Stimulated activated naive CD8-positive, alpha-beta T cell treated with anti-CD3 and anti-CD28 coated beads, Interleukin-15, Interleukin-2, amounts not matched to agents 100 U/mL and 50 U/mL, for 24 hours (primary cell): Measurements from ENCODE around the gene SSTR4.

Experiments used
- ATAC-seq: fragments of 150-1000 bp; cut with Tn5 transposase; one replicate; pipeline ENCODE4 v1.10.0; 2021
- DNase-seq: peaks from one replicate; pipeline ENCODE4 v3.0.0; 2021

Gene SSTR4

DNA sequence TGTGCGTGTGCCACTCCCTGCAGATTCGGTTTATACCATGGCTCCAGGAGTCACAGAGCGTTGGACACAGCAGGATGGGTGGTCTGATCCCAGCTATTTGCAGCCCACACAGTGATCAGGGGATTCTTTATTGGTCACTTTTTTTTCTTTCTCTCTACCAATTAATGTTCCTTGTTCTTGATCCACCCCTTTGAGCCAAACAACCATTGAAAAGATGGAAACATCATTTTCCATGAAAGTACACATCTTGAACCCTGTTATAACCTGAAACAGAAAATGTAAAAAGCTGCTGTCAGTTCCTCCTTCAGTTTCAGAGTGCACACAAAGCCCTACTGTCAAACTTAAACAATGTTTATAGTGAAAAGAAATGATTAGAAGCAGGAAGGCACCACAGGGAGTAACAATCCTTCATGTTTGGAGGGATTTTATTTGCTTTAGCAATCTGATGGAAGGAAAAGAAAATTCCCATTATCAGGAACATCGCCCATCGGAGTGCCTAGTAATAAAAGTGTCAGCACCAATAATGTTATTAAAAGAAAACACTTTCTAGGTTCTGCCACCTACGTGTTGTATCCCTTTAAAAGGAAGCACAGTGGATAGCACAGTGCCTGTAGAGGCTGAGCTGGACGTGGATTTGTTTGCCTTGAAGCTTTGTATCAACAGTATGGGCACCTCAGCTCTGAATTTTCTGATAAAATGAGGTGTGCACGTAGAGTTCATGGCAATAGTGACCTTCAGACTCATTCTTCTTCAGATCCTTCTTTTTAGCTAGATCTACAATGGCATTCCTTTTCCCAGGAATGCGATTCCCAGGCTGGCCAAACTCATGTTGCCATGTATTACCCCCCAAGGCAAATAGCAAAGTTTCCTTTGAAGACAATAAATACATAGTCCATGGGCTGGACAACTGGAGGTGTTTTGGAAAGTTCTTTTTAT lies 30.4 kb downstream of the SSTR4 start:
- DNase-seq (no peak), ATAC-seq (no peak)

DNA sequence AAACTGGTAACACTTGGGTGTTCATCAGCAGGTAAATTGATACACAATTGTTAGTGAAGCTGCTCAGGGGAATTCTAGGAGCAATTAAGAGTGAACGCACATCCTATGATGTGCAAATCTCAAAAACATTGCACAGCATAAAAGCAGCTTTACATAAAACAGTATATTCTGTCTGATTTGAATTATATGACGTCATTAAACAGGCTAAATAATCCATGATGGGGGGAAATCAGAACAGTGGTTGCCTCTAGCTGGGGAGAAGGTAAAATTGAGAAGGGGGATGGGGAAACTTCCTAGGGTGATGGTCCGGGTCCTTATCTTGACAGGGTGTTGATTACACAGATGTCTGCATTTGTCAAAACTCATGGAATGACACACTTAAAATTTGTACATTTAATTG lies 31.7 kb downstream of the SSTR4 start:
- DNase-seq (no peak), ATAC-seq (no peak)

DNA sequence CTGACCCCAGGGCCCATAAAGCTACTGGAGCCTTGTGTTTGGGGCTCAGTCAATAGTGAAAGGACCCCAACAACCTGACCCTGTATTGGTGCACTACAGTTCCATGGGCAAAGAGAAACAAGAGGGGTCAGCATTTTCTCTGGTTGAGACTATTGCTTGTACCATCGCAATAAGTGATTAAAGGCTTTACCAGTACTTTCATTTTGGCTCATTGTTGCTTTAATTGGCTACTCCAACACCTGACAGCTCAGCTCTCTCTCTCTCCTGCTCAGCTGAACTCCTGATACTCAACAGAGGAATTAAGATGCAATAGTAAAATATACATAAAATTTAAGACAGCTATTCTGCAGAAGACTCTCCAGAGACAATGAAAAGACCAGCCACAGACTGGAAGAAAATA lies 33.2 kb downstream of the SSTR4 start:
- DNase-seq (no peak), ATAC-seq (no peak)

DNA sequence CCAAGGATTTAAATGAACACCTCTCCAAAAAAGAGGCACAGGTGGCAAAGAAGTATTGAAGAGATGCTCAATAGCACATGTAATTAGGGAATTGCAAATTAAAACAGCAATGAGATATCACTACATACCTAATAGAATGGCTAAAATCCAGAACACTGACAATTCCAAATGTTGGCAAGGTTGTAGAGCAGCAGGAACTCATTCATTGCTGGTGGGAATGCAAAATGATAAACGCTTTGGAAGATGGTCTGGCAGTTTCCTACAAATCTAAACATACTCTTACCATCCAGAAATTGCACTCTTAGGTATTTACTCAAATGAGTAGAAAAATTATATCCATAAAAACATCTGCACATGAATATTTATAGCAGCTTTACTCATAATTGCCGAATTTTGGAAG lies 34.0 kb downstream of the SSTR4 start:
- no peak for ATAC-seq
- no peak for DNase-seq

DNA sequence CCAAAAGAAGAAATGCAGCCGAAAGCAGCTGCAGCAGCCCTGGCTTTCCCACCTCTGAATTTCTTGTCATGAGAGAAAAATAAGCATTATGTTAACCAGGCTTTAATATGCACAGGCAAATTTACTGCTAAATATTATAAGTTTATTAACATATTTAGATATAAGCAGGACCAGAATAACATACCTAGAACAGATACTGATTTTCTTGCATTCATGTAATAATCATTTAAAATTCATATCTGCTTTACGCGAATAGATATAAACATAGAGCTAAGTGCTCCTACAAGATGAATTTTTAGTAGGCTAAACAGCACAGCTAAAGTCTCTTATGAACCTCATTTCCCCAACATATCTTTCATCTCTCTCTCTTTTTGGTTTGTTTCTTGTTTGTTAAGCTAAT lies 36.3 kb downstream of the SSTR4 start:
- ATAC-seq, result no peak
- no peak for DNase-seq

DNA sequence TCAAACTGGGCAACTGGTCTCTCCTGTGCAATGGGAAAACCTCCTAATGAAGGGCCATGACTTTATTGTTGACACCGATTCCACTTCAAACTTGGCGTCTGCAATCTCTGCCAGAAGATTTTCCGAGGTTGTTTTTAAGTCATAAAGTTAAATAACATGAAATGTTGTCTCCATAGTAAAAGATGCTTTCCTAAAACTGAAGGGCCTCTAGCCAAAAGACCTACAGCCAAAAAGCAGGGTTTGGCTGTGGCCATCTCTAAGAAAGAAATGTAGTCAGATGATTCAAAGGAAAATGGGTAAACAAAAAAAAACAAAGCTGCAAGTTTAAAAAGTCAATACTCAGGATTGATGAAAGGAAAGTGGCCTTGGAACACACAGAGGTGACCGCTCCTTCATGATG lies 36.9 kb downstream of the SSTR4 start:
- ATAC-seq (no peak), DNase-seq (no peak)

DNA sequence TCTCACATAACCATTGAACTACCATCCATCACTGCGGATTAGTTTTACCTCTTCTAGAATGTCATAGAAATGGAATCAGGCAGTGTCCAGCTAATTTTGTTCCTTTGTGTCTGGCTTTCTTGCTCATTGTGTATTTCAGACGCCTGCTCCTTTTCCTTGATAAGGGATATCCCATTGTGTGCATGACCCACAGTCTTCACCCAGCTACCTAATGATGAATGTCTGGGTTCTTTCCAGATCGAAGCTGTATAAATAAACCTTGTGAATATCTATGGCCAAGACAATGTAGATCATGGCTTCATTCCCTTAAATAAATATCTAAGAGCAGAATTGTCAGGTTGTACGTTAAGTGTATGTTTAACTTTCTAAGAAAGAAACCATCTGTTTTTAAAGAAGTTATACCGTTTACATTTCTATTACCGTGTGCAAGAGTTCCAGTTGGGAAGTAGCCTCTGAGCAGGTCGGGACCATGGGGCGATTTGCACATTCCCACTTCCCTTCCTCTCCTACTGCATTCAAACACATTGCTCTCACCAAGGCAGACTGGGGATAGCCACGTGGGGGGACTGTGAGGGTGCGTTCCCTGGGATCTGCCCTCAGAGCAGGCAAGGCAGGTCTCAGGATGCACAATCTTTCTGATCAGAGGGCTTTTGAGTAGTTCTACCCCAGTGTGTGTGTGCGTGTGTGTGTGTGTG lies 37.9 kb downstream of the SSTR4 start:
- ATAC-seq (no peak), DNase-seq (no peak)

DNA sequence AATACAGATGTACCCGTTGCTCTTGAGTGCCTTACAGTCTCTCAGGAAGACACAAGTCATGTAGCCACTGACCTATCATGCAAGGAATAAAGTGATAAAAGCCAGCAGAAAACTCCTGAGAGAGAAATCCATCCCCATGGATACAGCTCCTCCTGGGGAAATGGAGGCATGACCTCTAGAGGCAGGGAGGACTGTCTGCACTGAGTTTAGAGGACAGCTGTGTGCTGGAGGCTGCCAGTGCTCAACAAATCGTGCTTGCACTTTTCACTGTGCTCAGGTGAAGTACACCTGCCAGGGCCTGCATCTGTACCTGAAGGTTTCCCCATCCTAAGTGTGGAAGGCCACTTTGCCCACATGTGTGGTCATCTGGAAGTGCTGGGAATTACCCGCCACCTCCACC lies 38.9 kb downstream of the SSTR4 start:
- no peak for ATAC-seq
- DNase-seq, result no peak

DNA sequence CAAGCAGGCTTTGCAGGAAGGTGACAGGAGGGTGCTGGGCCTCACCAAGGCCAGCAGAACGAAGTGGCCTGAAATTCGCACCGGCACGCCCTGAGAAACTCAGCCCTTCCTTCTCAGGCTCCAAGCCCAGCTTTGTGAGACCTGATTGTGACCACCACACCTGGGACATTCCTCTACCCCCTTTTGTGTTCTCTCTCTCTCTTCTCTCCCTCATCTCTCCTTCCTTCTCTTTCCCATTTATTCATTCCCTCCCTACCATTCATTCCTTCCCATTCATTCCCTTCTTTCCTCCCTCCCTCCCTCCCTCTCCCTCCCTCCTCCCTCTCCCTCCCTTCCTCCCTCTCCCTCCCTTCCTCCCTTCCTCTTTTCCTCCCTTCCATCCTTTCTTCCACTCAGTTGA lies 42.2 kb downstream of the SSTR4 start:
- no peak for DNase-seq
- no peak for ATAC-seq

DNA sequence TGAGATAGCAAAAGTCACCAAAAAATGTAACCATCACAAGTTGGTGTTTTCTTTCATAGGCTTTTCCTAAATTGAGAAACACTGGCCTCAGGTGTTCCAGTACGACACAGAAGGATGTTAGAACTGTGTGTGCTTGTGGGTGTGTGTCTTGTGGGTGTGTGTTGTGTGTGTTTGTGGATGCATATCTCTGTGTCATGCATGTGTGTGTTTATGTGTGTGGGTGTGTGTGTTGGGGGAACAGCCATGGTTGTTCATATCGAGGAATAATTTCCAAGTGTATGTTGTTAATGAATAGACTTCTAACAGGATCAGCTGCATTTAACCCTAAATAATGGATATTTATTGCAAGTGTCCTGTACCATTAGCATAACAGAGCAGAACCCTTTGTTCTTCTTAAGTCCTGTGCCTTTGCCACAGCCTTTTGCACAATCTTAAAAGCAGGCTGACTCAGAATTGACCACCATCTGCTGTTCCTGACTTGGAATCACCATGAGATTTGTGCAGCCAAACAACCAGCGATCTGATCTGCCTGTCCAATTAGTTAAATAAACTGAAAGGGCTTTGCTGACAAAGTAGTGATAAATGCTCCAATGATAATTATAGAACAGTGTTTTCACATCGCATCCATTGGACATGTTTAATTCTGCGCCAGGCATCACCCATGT lies 43.4 kb downstream of the SSTR4 start:
- no peak for ATAC-seq
- DNase-seq, result no peak

DNA sequence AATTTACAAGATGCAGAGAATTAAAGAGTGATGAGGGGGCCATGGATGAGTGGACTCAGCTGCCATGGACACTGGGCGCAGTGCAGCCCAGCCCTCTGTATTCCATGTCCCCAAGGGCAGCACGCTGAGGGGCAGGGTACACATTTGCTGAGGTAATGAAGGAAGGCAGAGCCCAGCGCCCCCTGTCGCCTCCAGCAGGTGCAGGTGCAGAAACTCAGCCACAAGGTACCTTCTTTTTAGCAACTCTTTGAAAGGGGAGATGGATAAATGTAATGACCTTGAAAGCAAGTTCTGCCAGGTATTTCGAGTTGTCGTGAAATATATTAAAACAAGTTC lies 43.9 kb downstream of the SSTR4 start:
- DNase-seq, result no peak
- ATAC-seq, result no peak

DNA sequence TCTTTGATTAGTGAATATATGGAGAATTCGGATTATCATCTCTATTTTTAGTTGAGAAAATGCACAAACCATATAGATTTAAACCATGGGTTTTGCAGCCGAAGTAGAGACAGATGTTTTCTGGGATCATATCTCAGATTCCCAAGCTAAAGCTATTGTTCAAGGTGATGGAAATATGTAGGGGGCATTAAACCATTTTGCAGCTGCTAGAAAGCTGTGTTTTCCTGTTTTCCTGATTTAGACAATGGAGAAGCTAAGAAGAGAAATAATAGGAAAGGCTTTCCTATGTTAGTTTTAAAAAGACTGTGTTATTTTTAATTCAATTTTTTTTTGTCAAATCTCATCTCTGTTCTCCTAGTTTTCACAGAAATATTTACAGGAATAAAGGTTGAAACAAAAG lies 44.8 kb downstream of the SSTR4 start:
- no peak for DNase-seq
- no peak for ATAC-seq

DNA sequence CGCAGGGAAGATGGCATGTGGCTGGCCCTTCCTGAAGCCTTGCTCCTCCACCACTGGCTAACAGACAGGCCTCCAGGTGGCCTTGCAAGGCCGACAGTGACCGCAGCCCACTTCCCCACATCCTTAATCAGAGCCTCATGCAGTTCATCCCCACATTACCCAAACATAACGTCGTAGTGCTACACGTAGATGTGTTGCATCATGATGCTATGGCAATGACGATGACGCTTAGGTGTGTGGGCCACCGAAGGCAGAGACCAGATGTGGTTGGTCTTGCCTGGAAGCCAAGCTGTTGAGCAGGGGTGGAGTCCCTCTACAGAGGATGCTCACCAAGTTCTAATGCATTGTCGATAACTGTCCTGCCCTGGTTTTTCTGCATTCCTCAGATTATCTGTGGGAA lies 45.4 kb downstream of the SSTR4 start:
- no peak for ATAC-seq

DNA sequence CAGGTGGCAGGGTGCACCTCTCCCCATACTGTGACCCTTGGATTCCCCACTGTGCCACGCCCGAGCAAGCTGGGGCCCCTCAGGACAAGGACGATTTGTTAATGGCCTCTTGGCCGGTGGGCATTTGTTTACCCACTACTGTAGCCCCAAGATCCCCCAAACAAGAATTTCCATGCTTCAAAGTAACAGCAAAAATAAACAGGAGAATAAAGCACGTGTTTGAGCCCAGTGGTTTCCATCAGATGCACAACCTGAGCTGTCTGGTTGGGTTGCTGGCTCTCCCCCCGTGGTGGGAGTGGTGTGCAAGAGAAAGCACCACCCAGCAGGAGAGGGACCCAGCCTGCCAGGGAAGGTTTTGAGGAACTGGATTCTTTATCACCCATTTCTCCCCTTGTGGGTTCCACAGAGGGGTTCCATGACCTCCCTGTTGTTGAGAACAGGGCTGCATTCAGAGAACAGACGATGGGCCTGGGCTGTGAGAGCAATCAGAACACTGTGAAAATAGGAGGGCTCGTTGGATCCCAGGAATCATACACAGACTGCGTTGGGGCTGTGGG lies 46.2 kb downstream of the SSTR4 start:
- DNase-seq, result no peak
- no peak for ATAC-seq

More for the DNA sequence above, 45.4 kb downstream of the SSTR4 start:
- DNase-seq, result no peak

DNA sequence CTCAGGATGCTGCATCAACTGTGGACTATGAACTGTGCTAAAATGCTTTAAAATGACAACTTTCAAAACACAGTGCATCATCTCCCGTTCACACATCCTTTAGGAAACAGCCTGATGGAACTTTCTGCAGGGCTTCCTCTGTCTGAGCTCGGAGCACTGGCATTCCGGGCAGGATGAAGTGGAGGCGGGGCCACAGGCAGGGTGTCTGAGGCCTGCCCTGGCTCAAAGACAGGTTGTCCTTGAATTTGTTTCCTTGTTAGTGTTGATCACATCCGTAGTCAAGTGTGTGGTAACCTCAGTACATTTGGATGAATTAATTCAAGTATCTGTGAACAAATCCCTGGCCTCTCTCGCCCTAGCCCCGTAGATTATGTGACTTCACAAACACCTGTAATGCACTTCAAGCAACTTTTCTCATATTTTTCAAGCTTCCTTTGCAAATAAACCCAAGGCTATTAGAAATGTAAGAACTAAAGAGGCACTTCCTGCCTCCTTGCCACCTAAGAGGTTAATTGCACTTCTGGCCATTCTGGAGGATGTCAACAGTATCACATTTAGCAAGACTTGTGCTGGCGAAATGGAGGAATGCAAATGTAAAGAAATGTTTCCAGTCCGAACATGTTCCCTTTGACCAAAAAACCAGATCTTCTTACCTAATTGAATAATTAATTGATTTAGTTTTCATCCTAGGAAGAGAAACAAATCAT lies 47.9 kb downstream of the SSTR4 start:
- no peak for DNase-seq
- ATAC-seq, result no peak

DNA sequence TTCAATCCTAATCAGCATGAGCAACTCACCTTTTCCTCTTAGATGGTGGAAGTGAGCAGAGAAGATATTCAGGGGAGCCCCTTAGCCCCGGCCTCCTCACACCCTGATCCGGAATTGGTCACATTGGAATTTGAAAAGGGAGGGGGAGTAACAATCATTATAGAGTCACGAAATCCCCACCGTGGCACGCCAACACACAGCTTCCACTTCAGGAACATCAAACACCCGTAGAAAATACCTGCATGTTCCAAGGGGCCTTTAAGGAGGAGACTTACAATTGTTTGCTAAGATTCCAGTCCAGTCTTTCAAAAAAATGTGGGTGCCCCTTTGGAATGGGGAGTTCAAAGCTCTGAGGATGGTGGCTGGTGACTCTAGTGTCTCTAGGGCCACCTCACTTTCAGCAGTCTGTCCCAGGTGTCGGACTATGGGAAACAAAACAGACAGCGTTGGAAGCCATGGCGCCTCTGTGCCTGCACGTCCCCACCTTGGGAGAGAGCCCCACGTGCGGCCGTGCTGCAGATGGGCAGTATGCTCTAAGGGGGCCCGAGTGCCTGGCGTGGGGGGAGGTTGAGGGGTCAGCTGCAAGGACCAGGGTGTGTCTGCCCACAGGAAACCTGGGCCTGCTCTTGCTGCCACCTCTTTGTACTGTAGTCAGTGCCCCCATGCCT lies 48.6 kb downstream of the SSTR4 start:
- ATAC-seq (no peak), DNase-seq (no peak)

DNA sequence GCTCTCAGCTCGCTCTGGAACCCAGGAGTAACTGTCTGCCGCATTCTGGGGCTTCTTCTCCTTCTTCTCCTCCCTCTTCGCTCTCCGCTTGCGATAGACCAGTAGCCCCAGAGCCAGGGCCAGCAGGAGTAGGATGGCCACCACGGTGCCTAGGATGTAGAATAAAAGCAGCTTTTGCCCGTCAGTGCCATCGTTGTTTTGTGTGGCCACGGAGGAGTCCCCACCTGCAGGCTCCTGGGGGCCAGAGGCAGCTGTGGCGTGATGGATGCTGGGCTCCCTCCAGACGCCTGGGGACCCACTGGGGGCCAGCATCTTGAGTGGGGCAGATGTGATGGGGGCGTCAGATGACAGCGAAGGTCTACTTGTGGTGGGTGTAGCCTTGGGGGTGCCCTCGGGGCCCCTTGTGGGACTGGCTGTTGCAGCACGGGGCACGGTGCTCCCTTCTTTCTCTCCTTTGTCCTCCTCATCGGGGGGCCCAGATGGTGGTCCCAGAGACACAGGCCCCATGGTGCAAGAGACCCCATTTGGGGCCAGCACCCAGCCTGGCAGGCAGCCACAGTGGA lies 49.3 kb downstream of the SSTR4 start:
- ATAC-seq (no peak), DNase-seq (no peak)

DNA sequence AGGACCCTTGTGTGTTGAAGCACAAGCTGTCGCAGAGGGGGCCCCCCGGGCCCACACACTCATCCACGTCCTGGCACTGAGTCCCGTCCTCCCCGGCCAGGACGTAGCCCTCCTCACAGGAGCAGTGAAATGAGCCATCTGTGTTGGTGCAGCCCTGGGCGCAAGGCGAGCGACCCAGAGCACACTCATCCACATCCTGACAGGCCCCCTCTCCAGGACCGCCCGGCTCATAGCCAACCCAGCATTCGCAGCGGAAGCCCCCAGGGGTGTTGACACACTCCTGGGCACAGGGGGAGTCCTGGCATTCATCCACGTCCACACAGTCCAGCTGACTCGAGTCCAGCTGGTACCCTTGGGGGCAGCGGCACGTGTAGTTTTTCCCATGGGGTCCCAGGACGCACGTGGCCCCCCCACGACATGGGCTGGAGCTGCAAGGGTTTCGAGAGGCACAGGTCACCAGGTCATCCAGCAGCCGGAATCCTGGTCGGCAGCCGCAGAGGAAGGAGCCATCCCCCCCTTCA lies 49.8 kb downstream of the SSTR4 start:
- ATAC-seq (no peak), DNase-seq (no peak)

DNA sequence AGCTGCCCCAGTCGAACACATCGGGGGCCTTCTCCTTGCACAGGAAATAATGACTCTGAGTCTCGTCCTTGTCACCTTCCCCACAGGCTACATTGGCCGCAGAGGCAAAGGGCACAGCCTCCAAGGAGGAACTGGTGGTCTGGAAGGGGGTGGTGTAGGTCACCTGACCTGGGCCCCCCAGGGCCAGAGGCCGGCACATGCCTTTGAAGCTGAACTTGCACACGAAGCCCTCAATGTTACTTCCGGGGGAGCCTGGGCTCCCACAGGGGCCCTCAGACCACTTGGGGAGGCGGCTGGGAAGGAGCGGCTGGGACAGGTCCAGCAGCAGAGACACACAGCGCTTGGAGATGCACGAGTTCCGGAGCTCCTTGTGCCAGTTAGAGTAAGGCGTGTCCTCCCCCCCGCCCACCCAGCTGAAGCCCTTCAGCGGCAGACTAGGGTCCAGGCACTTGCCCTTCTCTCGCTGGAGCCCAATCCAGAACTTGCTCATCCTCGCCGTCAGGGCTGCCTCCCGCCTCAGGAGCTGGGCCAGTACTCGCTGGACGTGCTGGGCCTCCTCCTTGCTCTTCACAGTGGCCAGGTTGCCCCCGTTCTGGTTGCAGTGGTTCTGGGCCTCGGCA lies 50.4 kb downstream of the SSTR4 start:
- ATAC-seq (no peak), DNase-seq (no peak)

DNA sequence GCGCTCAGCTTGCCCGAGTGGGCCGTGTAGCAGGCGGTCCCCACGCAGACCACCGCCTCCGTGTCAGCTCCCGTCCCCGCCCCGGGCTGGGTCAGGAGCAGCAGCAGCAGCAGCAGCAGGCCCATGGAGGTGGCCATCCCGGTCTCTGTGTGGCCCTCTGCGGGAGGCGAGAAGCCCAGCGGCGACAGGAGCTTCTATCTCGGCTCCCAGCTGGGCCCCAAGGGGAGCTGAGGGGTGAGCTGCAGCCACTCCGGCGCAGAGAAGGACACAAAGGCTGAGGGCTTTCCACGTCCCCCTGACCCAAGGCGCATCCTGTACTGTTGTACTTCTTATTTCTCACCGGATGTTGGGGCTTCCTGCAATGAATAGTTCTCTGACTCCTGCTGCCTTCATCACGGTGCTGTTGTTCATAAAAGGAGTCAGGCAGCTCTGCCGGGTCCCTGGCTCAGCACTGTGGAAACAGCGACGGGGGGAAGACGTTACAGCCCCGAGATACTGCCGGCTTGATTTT lies 51.0 kb downstream of the SSTR4 start, which contains the start of gene CD93:
Gene CD93, minus strand, starts transcription at position 269 of the 511 bp plus-strand sequence. Its CDS starts 132 bp downstream, at position 137.
- DNase-seq (no peak), ATAC-seq (peak; percentile 42)
